GM12872 (cell line): ENCODE data around the gene RHBDD1.

Experiments
- CTCF ChIP-seq: IDR thresholded peaks from 3 replicates; pipeline ENCODE4 v1.5.1; 2011; ENCODE audit warnings: low read depth, mild to moderate bottlenecking, low read length, moderate library complexity; ENCODE audit not compliant: insufficient read depth

The RHBDD1 gene

GRCh38 chr2:226978300-226978699, 142.4 kb downstream of the RHBDD1 start:
- TF ChIP-seq CTCF = no peak

- TF ChIP-seq CTCF = 0 out of 3 replicates have a peak, but pooled peaks have one; percentile 9
Observed at GRCh38 chr2:226979004-226979403, 143.2 kb downstream of the RHBDD1 start.

- no peak for TF ChIP-seq CTCF
Observed at GRCh38 chr2:226981791-226982326, 146.0 kb downstream of the RHBDD1 start.

GRCh38 chr2:226983895-226984749, 148.3 kb downstream of the RHBDD1 start:
- no peak for TF ChIP-seq CTCF

- peak; percentile 49 for TF ChIP-seq CTCF
Observed at GRCh38 chr2:226984750-226985582, 149.1 kb downstream of the RHBDD1 start.

GRCh38 chr2:226985583-226985946, 149.7 kb downstream of the RHBDD1 start:
- TF ChIP-seq CTCF = no peak

- no peak for TF ChIP-seq CTCF
Observed at GRCh38 chr2:226991663-226992062, 155.8 kb downstream of the RHBDD1 start.
